ENCODE measurements around the gene ZNF648.
A peak's percentile ranks its signal among the peaks of the same experiment; 100 is the strongest.

Gene ZNF648

GRCh38 chr1:182087304-182087703 is 25.8 kb upstream of the ZNF648 start:
- TF ChIP-seq, protein P1, sequence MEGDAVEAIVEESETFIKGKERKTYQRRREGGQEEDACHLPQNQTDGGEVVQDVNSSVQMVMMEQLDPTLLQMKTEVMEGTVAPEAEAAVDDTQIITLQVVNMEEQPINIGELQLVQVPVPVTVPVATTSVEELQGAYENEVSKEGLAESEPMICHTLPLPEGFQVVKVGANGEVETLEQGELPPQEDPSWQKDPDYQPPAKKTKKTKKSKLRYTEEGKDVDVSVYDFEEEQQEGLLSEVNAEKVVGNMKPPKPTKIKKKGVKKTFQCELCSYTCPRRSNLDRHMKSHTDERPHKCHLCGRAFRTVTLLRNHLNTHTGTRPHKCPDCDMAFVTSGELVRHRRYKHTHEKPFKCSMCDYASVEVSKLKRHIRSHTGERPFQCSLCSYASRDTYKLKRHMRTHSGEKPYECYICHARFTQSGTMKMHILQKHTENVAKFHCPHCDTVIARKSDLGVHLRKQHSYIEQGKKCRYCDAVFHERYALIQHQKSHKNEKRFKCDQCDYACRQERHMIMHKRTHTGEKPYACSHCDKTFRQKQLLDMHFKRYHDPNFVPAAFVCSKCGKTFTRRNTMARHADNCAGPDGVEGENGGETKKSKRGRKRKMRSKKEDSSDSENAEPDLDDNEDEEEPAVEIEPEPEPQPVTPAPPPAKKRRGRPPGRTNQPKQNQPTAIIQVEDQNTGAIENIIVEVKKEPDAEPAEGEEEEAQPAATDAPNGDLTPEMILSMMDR (conservative IDR thresholded peaks at IDR 0.05; ENCODE audit: low read depth, low read length): no peak
- H3K4me3 ChIP-seq (ENCODE audit: low read depth, low read length): no peak overlapping the region
- no peak for DNase-seq (ENCODE audit: low read depth)

- no peak for DNase-seq (ENCODE audit: low read depth)
- H3K4me3 ChIP-seq (ENCODE audit: low read depth, low read length): no peak overlapping the region
- TF ChIP-seq, protein P1 (conservative IDR thresholded peaks at IDR 0.05; ENCODE audit: low read depth, low read length): no peak
Measured at GRCh38 chr1:182086620-182087019, 25.1 kb upstream of the ZNF648 start.

- TF ChIP-seq, protein P1 (conservative IDR thresholded peaks at IDR 0.05; ENCODE audit: low read depth, low read length): no peak
- H3K4me3 ChIP-seq (ENCODE audit: low read depth, low read length): no peak overlapping the region
- DNase-seq (ENCODE audit: low read depth): no peak
Measured at GRCh38 chr1:182086136-182086535, 24.6 kb upstream of the ZNF648 start.

DNA sequence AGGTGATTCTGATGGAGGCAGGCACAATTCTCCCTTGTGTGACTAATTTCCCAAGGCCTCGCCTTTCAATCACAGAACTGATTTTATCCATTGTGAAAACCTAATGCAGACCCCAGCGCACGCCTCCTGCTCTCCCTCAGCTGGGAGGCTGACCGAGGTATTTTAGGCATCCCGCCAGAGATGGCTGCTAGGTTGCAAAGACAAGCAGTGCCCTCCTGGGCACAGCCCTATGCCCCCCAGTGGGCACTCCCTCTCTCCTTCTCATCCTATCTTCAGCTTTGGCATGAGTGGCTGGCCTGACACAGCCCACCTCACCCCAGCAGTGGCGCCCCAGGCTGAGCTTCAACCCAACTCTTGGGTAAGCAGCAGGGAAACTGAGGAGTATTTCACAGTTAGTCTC is 24.2 kb upstream of the ZNF648 start:
- DNase-seq (ENCODE audit: low read depth): no peak
- H3K4me3 ChIP-seq (ENCODE audit: low read depth, low read length): no peak overlapping the region
- TF ChIP-seq, protein P1 (conservative IDR thresholded peaks at IDR 0.05; ENCODE audit: low read depth, low read length): no peak

DNA sequence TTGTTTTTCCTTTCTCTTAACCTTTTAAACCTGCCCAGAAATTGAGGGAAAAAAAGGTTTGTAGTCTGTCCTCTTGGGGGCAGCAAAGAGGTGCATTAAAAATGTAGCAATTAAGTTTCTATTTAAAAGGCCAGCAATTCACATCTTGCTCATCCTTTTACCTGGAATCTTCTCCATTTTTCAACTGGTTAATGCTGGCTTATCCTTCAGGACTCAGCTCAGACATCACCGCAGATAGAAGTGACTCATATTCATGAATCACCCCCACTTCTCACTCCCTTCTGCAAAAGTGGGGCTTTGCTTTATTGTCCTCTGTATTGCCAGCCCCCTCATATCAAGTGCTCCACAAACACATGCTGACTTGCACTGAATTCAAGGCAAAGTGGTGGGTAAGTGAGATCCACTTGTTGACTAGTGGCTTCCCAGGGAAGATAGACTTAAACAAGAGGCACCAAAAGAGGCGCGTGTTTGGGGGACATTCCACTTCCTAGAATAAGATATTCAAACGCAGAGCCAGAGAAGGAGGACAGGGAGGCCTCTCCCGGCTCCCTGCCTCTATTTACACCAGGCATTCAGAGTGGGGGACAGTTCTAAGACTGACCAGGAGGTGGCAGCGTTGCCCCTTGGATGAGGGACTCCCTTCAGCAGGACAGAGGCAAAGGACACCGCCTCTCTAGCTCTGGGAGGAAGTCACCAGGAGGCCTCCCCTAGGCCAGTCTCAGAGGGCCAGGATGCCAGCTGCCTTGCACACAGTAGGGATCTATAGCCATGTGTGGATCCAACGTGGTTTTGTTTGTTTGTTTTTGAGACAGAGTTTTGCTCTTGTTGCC is 23.2 kb upstream of the ZNF648 start:
- H3K4me3 ChIP-seq (ENCODE audit: low read depth, low read length): no peak overlapping the region
- peak; percentile 76 for DNase-seq (ENCODE audit: low read depth)
- TF ChIP-seq, protein P1 (conservative IDR thresholded peaks at IDR 0.05; ENCODE audit: low read depth, low read length): peak; percentile 80

DNA sequence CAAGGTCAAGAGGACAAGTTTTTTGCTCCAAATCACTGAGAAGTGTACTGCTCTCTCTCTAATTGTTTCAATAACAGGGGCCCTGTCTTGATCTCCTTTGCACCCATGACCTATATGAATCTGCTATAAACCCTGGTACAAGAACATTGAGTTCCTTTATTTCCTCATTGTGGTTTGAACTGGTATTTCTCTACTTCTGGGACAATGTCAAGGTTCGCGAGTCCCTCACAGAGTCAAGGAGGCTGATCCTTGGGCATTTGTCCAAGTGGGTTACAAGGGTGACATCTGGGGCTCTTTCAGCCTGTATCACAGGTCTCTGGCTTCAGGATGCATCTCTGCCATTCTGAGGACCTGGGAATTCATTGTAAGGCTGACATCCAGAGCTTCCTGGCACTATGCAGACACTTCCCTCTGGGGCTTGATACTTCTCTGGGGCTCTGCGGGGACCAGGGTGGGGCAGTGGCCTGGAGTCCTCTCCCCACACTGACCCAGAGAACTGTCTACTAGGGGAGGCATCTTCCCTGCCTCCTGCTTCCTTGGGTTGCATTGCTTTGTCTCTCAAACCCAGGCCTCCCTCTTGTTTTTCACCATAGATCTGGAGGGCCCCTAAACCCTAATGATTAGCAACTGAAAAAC is 22.5 kb upstream of the ZNF648 start:
- no peak for DNase-seq (ENCODE audit: low read depth)
- TF ChIP-seq, protein P1 (conservative IDR thresholded peaks at IDR 0.05; ENCODE audit: low read depth, low read length): no peak
- H3K4me3 ChIP-seq (ENCODE audit: low read depth, low read length): no peak overlapping the region

Data from choroid plexus epithelial cell (primary cell).